Measurements from ENCODE around the gene ABHD12B. TPM values are rescaled to one million over a fixed set of nuclear protein-coding genes. Genes with fewer than 3 reads are reported as not detected.
"Not testable (repeated sequence)": the region's sequence is repeated elsewhere in the genome, so short reads cannot be mapped to it uniquely, and the experiment has no call there.

The ABHD12B gene
- polyA plus RNA-seq, 1 experiment: not detected

DNA sequence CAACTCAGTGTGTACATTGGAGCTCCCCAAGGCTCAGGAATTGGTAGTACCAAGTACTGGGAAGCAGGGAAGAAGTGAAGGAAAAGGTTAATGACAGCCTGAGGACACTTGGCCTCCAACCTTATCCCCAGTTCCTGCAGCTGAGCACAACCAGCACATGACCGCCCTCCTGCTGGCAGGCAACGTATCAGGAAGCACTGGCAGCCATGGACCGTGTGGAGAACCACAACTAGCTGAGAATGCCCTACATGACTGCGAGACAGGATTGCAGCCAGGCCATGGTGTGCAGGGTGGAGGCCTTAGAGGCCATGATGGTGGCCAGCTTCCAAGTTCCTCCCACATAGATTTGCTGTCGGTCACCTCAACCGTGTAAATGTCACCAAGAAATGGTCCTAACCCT, 45.6 kb downstream of the ABHD12B start:
- DNase-seq (ENCODE audit: low read depth): no peak
- CTCF ChIA-PET: no interaction called here
- TF ChIP-seq, protein P1, sequence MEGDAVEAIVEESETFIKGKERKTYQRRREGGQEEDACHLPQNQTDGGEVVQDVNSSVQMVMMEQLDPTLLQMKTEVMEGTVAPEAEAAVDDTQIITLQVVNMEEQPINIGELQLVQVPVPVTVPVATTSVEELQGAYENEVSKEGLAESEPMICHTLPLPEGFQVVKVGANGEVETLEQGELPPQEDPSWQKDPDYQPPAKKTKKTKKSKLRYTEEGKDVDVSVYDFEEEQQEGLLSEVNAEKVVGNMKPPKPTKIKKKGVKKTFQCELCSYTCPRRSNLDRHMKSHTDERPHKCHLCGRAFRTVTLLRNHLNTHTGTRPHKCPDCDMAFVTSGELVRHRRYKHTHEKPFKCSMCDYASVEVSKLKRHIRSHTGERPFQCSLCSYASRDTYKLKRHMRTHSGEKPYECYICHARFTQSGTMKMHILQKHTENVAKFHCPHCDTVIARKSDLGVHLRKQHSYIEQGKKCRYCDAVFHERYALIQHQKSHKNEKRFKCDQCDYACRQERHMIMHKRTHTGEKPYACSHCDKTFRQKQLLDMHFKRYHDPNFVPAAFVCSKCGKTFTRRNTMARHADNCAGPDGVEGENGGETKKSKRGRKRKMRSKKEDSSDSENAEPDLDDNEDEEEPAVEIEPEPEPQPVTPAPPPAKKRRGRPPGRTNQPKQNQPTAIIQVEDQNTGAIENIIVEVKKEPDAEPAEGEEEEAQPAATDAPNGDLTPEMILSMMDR (IDR thresholded peaks at IDR 0.05; ENCODE audit: insufficient read depth, low read depth, low read length): no peak
- H3K36me3 ChIP-seq (ENCODE audit: control insufficient read depth, insufficient read depth, low read length): peaks cover 12% of the 10 kb centered on the region
- POLR2A ChIA-PET: no interaction called here
- H3K4me3 ChIP-seq (ENCODE audit: low read depth, low read length): no peak overlapping the region
- H3K27me3 ChIP-seq (ENCODE audit: control insufficient read depth, insufficient read depth, low read length): no peaks in the 10 kb centered on the region

DNA sequence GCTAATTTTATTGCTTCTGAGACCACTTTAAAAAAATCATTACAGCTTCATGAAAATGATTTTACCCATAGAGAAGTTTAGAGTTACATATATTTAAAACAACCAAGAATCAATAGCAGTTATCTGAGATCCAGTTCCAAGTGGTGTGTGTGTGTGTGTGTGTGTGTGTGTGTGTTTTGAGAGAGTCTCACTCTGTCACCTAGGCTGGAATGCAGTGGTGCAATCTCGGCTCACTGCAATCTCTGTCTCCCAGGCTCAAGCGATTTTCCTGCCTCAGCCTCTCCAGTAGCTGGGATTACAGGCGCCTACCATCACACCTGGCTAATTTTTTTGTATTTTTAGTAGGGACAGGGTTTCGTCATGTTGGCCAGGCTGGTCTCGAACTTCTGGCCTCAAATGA, 47.7 kb downstream of the ABHD12B start:
- POLR2A ChIA-PET; DNase-seq (ENCODE audit: low read depth); H3K36me3 ChIP-seq (ENCODE audit: control insufficient read depth, insufficient read depth, low read length); CTCF ChIA-PET; H3K4me3 ChIP-seq (ENCODE audit: low read depth, low read length); H3K27me3 ChIP-seq (ENCODE audit: control insufficient read depth, insufficient read depth, low read length): not testable (repeated sequence)

DNA sequence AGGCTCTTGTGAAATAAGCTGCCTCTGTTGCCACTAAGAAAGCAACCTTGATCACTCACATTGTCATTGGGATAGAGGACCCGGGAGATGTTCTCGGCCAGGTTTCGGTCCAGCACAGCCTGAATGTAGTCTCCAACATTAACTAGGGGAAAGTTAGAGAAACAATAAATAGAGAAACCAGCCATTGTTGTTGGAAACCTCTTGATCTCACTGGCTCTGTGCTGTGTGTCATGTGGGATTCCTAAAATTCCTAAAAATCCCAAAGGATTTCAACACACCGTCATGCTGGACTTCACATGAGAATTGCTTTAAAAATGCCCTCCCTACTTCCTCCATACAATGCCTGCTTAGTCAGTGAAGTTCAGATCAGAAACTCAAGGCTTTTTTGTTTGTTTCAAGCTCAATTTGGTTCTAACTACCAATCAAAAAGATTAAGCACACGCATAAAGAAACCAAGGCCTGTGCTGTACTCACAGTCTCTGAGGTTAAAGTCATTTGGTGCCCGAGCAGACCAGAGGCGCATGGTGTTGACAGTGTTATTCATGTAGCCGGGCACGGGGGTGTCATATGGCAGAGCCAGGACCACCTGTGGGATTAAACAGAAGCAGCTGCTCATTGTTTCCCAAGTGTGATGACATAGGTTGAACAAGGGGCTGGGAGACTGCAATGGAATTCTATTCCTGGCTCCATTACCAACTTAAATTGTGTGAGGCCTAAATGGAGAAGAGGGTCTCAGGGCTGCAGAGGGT, 48.8 kb downstream of the ABHD12B start:
- ChIA-PET POLR2A (interaction anchor here (0.6 to 0.7 kb wide), 2 partner anchors 16 to 605 kb away, joined by 3 to 9 read pairs; no protein-coding TSS in a partner anchor), CTCF (interaction anchor here (0.6 to 1.5 kb wide), 2 partner anchors 13 to 274 kb away, joined by 3 to 6 read pairs; no protein-coding TSS in a partner anchor)
- Histone ChIP-seq H3K4me3 (ENCODE audit: low read depth, low read length) (no peak overlapping the region), H3K27me3 (ENCODE audit: control insufficient read depth, insufficient read depth, low read length) (no peaks in the 10 kb centered on the region), H3K36me3 (ENCODE audit: control insufficient read depth, insufficient read depth, low read length) (peaks cover 3% of the 10 kb centered on the region)
- peak; percentile 77 for DNase-seq (ENCODE audit: low read depth)
- TF ChIP-seq, protein P1 (IDR thresholded peaks at IDR 0.05; ENCODE audit: insufficient read depth, low read depth, low read length): no peak

DNA sequence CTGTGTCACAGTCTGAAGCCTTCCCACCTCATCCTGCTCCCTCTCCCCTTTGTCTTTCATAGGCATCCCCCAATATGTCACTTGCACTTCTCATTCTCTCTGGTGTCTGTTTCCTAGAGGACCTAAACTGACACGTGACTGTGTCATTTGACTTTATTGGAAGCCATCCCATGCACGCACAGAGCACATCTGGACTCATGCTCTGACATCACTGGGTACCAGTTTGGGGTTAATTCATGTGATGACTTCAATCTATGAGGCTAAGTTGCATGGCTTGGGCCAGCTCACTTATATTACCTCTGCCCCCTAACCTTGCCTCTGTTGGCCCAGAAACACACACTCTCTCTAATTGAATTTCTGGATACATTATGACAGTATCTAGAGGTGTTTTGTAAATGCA, 51.0 kb downstream of the ABHD12B start:
- DNase-seq (ENCODE audit: low read depth): no peak
- no peaks in the 10 kb centered on the region; the same call in 1 of the 2 replicates for H3K36me3 ChIP-seq (ENCODE audit: control insufficient read depth, insufficient read depth, low read length)
- CTCF ChIA-PET: no interaction called here
- TF ChIP-seq, protein P1 (IDR thresholded peaks at IDR 0.05; ENCODE audit: insufficient read depth, low read depth, low read length): no peak
- H3K4me3 ChIP-seq (ENCODE audit: low read depth, low read length): no peak overlapping the region
- no peaks in the 10 kb centered on the region for H3K27me3 ChIP-seq (ENCODE audit: control insufficient read depth, insufficient read depth, low read length)
- POLR2A ChIA-PET: no interaction called here

DNA sequence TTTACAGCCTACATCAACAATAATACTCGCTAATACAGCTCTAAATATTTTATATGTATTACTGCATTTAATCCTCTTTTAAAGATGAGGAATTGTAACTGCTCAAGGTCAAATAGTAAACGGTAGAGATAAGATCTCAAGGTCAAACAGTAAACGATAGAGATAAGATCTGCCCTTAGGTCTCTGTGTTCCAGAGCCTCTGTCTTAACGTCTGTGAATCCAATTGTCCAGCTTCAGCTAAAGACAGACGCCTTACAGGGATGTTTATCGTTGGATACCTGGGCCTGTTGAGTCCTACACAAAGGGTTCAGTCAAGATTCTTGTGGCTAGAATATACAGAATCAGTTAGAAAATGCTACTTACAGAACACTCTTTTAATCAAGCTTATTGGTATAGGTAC, 52.4 kb downstream of the ABHD12B start:
- Histone ChIP-seq H3K36me3 (ENCODE audit: control insufficient read depth, insufficient read depth, low read length) (no peaks in the 10 kb centered on the region; the same call in 1 of the 2 replicates), H3K4me3 (ENCODE audit: low read depth, low read length) (no peak overlapping the region), H3K27me3 (ENCODE audit: control insufficient read depth, insufficient read depth, low read length) (no peaks in the 10 kb centered on the region)
- TF ChIP-seq, protein P1 (IDR thresholded peaks at IDR 0.05; ENCODE audit: insufficient read depth, low read depth, low read length): no peak
- DNase-seq (ENCODE audit: low read depth): no peak
- CTCF ChIA-PET: no interaction called here
- POLR2A ChIA-PET: no interaction called here

DNA sequence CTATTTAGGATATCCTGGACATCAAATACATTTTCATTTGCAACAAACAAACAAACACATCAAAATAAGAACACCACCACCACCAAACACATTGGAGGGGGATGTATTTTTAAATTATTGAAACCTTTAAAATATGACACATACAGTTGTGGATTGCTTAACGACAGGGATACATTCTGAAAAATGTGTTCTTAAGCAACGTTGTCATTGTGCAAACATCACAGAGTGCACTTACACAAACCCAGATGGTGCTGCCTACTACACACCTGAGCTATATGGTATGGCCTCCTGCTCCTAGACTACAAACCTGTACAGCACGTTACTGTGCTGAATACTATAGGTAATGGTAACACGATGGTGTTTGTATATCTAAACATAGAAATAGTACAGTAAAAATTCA, 53.0 kb downstream of the ABHD12B start:
- no peak for DNase-seq (ENCODE audit: low read depth)
- POLR2A ChIA-PET: no interaction called here
- CTCF ChIA-PET: no interaction called here
- Histone ChIP-seq H3K4me3 (ENCODE audit: low read depth, low read length) (no peak overlapping the region), H3K36me3 (ENCODE audit: control insufficient read depth, insufficient read depth, low read length) (no peaks in the 10 kb centered on the region; the same call in 1 of the 2 replicates), H3K27me3 (ENCODE audit: control insufficient read depth, insufficient read depth, low read length) (no peaks in the 10 kb centered on the region)
- TF ChIP-seq, protein P1 (IDR thresholded peaks at IDR 0.05; ENCODE audit: insufficient read depth, low read depth, low read length): no peak

Data from BJ (cell line).